Loucy (cell line): Measurements from ENCODE around the gene NRG3.

Source experiments
- H2AFZ ChIP-seq: fragments of 200-600 bp; sonication (generic); 2 replicates; pipeline ENCODE4 v1.6.0; 2016; ENCODE audit warnings: antibody characterized with exemption, mild to moderate bottlenecking, low read length, moderate library complexity
- H3F3A ChIP-seq: fragments of 200-600 bp; 2 replicates; pipeline ENCODE4 v1.6.0; 2016; ENCODE audit warnings: antibody characterized with exemption, low read depth, mild to moderate bottlenecking
- H3K27me3 ChIP-seq: fragments of 200-600 bp; sonication (generic); 2 replicates; pipeline ENCODE4 v1.6.1; 2014; ENCODE audit warnings: low read length, mild to moderate bottlenecking; ENCODE audit not compliant: insufficient read depth, poor library complexity, severe bottlenecking
- H3K36me3 ChIP-seq: fragments of 200-600 bp; sonication (generic); 2 replicates; pipeline ENCODE4 v1.6.1; 2016; ENCODE audit warnings: low read length; ENCODE audit not compliant: insufficient read depth
- H3K4me1 ChIP-seq: fragments of 200-600 bp; sonication (generic); 2 replicates; pipeline ENCODE4 v1.5.1; 2014; ENCODE audit warnings: low read length, mild to moderate bottlenecking; ENCODE audit not compliant: insufficient read depth, poor library complexity, severe bottlenecking
- H3K4me2 ChIP-seq: fragments of 200-600 bp; sonication (generic); 2 replicates; pipeline ENCODE4 v1.6.0; 2014; ENCODE audit warnings: antibody characterized with exemption, low read length, low read depth, mild to moderate bottlenecking; ENCODE audit not compliant: poor library complexity, severe bottlenecking
- H3K4me3 ChIP-seq: fragments of 200-600 bp; sonication (generic); 2 replicates; pipeline ENCODE4 v1.5.1; 2014; ENCODE audit warnings: low read length, mild to moderate bottlenecking, mixed read lengths; ENCODE audit not compliant: poor library complexity, severe bottlenecking
- H3K79me2 ChIP-seq: fragments of 200-600 bp; sonication (generic); 2 replicates; pipeline ENCODE4 v1.6.1; 2014; ENCODE audit warnings: low read length; ENCODE audit not compliant: insufficient read depth
- H3K9ac ChIP-seq: fragments of 200-600 bp; sonication (generic); 2 replicates; pipeline ENCODE4 v1.6.0; 2014; ENCODE audit warnings: mild to moderate bottlenecking, low read depth, low read length, moderate library complexity; ENCODE audit not compliant: poor library complexity, severe bottlenecking
- H3K9me2 ChIP-seq: fragments of 200-600 bp; sonication (generic); replicated peaks from 2 replicates; pipeline ENCODE4 v1.6.1; 2016; ENCODE audit warnings: low read depth, low read length, mixed read lengths
- H3K9me3 ChIP-seq: fragments of 200-600 bp; sonication (generic); 2 replicates; pipeline ENCODE4 v1.6.1; 2014; ENCODE audit warnings: mild to moderate bottlenecking, antibody characterized with exemption, low read length, low read depth; ENCODE audit not compliant: insufficient read depth
- H4K20me1 ChIP-seq: fragments of 200-600 bp; sonication (generic); 2 replicates; pipeline ENCODE4 v1.6.0; 2014; ENCODE audit warnings: antibody characterized with exemption, low read length, mild to moderate bottlenecking; ENCODE audit not compliant: insufficient read depth, poor library complexity, severe bottlenecking
- EZH2phosphoT487 ChIP-seq: fragments of 200-600 bp; IDR thresholded peaks from 2 replicates; pipeline ENCODE4 v1.6.1; 2018; ENCODE audit warnings: antibody characterized with exemption, mild to moderate bottlenecking, moderate library complexity, borderline replicate concordance
- TF ChIP-seq, protein P1 (sequence below): fragments of 200-600 bp; sonication (generic); conservative IDR thresholded peaks from 2 replicates; pipeline ENCODE4 v1.5.1; 2014; ENCODE audit warnings: mild to moderate bottlenecking, antibody characterized with exemption, low read length

The NRG3 gene

DNA sequence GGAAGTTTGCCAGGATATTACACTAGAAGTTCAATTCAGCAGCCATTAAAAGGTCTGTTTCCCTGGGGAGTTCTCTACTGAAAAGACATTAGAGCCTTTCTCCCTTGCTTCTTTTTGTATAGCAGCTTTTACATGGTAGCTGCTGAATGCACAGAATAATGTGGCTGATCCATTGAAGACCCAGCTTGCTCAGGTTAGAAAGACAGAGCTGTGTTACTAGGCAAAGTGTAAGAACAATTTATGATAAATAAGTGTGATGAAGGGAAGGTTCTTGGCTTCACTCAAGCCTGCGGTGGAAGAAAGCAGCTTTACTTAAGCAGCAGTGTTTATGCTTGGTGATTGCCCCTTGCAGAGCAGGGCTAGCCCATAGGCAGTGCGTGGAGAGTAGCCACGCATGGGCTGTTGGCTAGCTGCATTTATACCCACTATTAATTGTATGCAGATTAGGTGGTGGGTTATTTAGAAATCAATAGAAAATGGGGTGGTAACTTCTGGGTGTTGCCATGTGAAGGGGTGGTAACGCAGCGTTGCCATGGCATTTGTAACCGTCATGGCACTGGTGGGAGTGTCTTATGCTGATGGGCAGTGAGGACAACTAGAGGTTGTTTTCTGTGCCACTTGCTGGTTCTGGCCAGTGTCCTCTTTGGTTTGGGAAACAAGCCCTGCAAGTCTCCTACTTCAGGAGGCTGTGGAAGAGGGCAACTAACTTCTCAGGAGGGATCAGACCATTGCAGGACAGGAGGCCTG, 942.9 kb downstream of the NRG3 start:
- H3K9me3 ChIP-seq: no peaks in the 10 kb centered on the region
- TF ChIP-seq, protein P1, sequence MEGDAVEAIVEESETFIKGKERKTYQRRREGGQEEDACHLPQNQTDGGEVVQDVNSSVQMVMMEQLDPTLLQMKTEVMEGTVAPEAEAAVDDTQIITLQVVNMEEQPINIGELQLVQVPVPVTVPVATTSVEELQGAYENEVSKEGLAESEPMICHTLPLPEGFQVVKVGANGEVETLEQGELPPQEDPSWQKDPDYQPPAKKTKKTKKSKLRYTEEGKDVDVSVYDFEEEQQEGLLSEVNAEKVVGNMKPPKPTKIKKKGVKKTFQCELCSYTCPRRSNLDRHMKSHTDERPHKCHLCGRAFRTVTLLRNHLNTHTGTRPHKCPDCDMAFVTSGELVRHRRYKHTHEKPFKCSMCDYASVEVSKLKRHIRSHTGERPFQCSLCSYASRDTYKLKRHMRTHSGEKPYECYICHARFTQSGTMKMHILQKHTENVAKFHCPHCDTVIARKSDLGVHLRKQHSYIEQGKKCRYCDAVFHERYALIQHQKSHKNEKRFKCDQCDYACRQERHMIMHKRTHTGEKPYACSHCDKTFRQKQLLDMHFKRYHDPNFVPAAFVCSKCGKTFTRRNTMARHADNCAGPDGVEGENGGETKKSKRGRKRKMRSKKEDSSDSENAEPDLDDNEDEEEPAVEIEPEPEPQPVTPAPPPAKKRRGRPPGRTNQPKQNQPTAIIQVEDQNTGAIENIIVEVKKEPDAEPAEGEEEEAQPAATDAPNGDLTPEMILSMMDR: no peak
- no peak for TF ChIP-seq EZH2phosphoT487
- no peaks in the 10 kb centered on the region for H3K27me3 ChIP-seq

GRCh38 chr10:82821043-82821442, 946.0 kb downstream of the NRG3 start:
- no peaks in the 10 kb centered on the region for H3K79me2 ChIP-seq
- TF ChIP-seq, protein P1: no peak
- no peak overlapping the region for H3K9ac ChIP-seq
- no peaks in the 10 kb centered on the region for H3K9me2 ChIP-seq
- no peaks in the 10 kb centered on the region for H3K9me3 ChIP-seq
- no peak overlapping the region for H3K4me3 ChIP-seq
- H3K4me2 ChIP-seq: no peak overlapping the region
- H2AFZ ChIP-seq: no peak overlapping the region
- H3K36me3 ChIP-seq: no peaks in the 10 kb centered on the region
- H3K27me3 ChIP-seq: no peaks in the 10 kb centered on the region
- H3F3A ChIP-seq: no peaks in the 10 kb centered on the region
- no peaks in the 10 kb centered on the region for H4K20me1 ChIP-seq
- no peaks in the 10 kb centered on the region for H3K4me1 ChIP-seq

More for the DNA sequence above, 942.9 kb downstream of the NRG3 start:
- Histone ChIP-seq H3K4me1 (no peaks in the 10 kb centered on the region), H3K9me2 (no peaks in the 10 kb centered on the region), H2AFZ (no peak overlapping the region), H3K4me3 (no peak overlapping the region), H3K79me2 (no peaks in the 10 kb centered on the region), H3K9ac (no peak overlapping the region), H3K36me3 (no peaks in the 10 kb centered on the region), H3K4me2 (no peak overlapping the region), H4K20me1 (no peaks in the 10 kb centered on the region), H3F3A (no peaks in the 10 kb centered on the region)

DNA sequence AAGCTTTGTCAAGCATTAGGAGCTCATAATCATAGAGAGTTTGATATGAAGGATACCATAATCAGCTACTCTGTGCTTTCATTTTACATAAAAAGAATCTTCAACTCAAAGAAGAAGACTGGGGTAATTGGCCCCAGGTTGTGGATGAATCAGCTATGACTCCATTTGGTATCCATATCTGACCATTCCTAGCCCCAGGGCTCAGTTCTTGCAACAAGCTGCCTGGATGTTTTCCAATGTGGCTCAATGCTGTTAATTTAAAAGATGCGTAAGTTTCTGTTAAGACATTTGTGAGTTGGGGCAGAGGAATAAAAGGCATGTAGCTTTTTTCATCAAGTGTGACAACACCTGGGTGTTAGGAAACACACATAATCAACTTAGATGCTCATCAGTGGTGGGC, 951.1 kb downstream of the NRG3 start:
- Histone ChIP-seq H3K4me1 (no peaks in the 10 kb centered on the region), H3K36me3 (no peaks in the 10 kb centered on the region), H3K4me3 (no peak overlapping the region), H3K4me2 (no peak overlapping the region), H4K20me1 (no peaks in the 10 kb centered on the region), H3K9me2 (no peaks in the 10 kb centered on the region), H3K27me3 (no peaks in the 10 kb centered on the region), H3F3A (no peaks in the 10 kb centered on the region), H3K79me2 (no peaks in the 10 kb centered on the region), H3K9me3 (no peaks in the 10 kb centered on the region), H2AFZ (no peak overlapping the region), H3K9ac (no peak overlapping the region)
- TF ChIP-seq, protein P1: no peak
- no peak for TF ChIP-seq EZH2phosphoT487
